B cell (primary cell): ENCODE measurements around the gene SLC35A2. TPM values are rescaled to one million over a fixed set of nuclear protein-coding genes. Genes with fewer than 3 reads are reported as not detected.
A peak's percentile ranks its signal among the peaks of the same experiment; 100 is the strongest.

Experiments used
- ATAC-seq: fragments of 200-7000 bp; cut with Tn5 transposase; one replicate; pipeline ENCODE4 v1.10.0; 2021; ENCODE audit warnings: low read depth, mild to moderate bottlenecking, moderate number of reproducible peaks, moderate library complexity
- CTCF ChIA-PET: fragments of 350-600 bp; sonication (Branson Sonifier 250); formaldehyde crosslinking; loops from one replicate; lab custom pipeline; 2021; ENCODE audit warnings: antibody characterized with exemption, inconsistent platforms; lab: Charles Lee
- POLR2A ChIA-PET: fragments of 350-600 bp; sonication (Branson Sonifier 250); formaldehyde crosslinking; loops from one replicate; lab custom pipeline; 2021; ENCODE audit warnings: antibody characterized with exemption; lab: Charles Lee
- DNase-seq: peaks from one replicate; pipeline ENCODE4 v3.0.0; 2013
- H2AFZ ChIP-seq: 2 replicates; pipeline ENCODE4 v1.6.1; 2012; ENCODE audit warnings: mild to moderate bottlenecking, low read depth, low read length; ENCODE audit not compliant: insufficient read depth, poor library complexity, severe bottlenecking
- H3K27ac ChIP-seq, 2 donors: 1 replicate in 1 of 2; 2 replicates in 1 of 2; pipeline ENCODE4 v1.5.1; 2012 to 2013; ENCODE audit warnings: low read length in 2 of 2, mild to moderate bottlenecking in 2 of 2, moderate library complexity in 1 of 2
- H3K27me3 ChIP-seq, 4 experiments: fragments of 200-600 bp in 1 of 4; sonication (generic) in 1 of 4; replicated peaks in 1 of 4; 1 replicate in 2 of 4; 2 replicates in 2 of 4; pipeline versions ENCODE4 v1.6.1 to v1.7.0; 2013 to 2016; ENCODE audit warnings: low read length in 3 of 4, mild to moderate bottlenecking in 2 of 4, mixed read lengths in 1 of 4, moderate library complexity in 1 of 4; ENCODE audit not compliant: insufficient read depth in 4 of 4, control insufficient read depth in 3 of 4; ENCODE audit errors: control extremely low read depth in 1 of 4
- H3K36me3 ChIP-seq, 2 experiments: replicated peaks in 1 of 2; 1 replicate in 1 of 2; 2 replicates in 1 of 2; pipeline versions ENCODE4 v1.6.1 to v1.7.1; 2013; ENCODE audit warnings: low read length in 1 of 2; ENCODE audit not compliant: insufficient read depth in 2 of 2, control insufficient read depth in 1 of 2; ENCODE audit errors: control extremely low read depth in 1 of 2, extremely low read depth in 1 of 2
- H3K4me1 ChIP-seq, 2 donors: fragments of 200-600 bp in 1 of 2; sonication (generic) in 1 of 2; 1 replicate in 1 of 2; 2 replicates in 1 of 2; pipeline versions ENCODE4 v1.5.1 to v1.6.1; 2013 to 2017; ENCODE audit warnings: low read length in 2 of 2; ENCODE audit not compliant: control insufficient read depth in 2 of 2, insufficient read depth in 2 of 2
- H3K4me2 ChIP-seq: replicated peaks from 2 replicates; pipeline ENCODE3; 2012; ENCODE audit warnings: mild to moderate bottlenecking, low read depth, low read length; ENCODE audit not compliant: poor library complexity, severe bottlenecking
- H3K4me3 ChIP-seq, 5 experiments: fragments of 200-600 bp in 1 of 5; sonication (generic) in 1 of 5; 1 replicate in 3 of 5; 2 replicates in 2 of 5; pipeline versions ENCODE4 v1.5.1 to v1.7.0; 2011 to 2016; ENCODE audit warnings: low read length in 4 of 5, mild to moderate bottlenecking in 4 of 5, low read depth in 2 of 5, control low read depth in 1 of 5, moderate library complexity in 1 of 5; ENCODE audit not compliant: insufficient read depth in 1 of 5; ENCODE audit errors: control extremely low read depth in 1 of 5, extremely low read depth in 1 of 5
- H3K79me2 ChIP-seq: fragments of 200-600 bp; sonication (generic); one replicate; pipeline ENCODE4 v1.6.0; 2016; ENCODE audit warnings: low read length; ENCODE audit not compliant: control insufficient read depth, insufficient read depth
- H3K9ac ChIP-seq: fragments of 200-600 bp; sonication (generic); 2 replicates; pipeline ENCODE4 v1.6.1; 2017; ENCODE audit warnings: mild to moderate bottlenecking, low read length, moderate library complexity
- H3K9me3 ChIP-seq, 3 donors: one replicate each; pipeline versions ENCODE4 v1.6.1 to v1.7.1; 2013; ENCODE audit warnings: low read length in 2 of 3; ENCODE audit not compliant: control insufficient read depth in 2 of 3, insufficient read depth in 1 of 3; ENCODE audit errors: control extremely low read depth in 1 of 3
- H4K20me1 ChIP-seq: 2 replicates; pipeline ENCODE4 v1.6.0; 2012; ENCODE audit warnings: mild to moderate bottlenecking, low read length; ENCODE audit not compliant: insufficient read depth, control insufficient read depth, poor library complexity, severe bottlenecking
- H3K27ac Mint-ChIP-seq: one replicate; pipeline ENCODE4 v1.8.0; 2021; ENCODE audit warnings: mixed read lengths
- H3K27me3 Mint-ChIP-seq: one replicate; pipeline ENCODE4 v1.8.0; 2021; ENCODE audit warnings: mixed read lengths
- H3K4me1 Mint-ChIP-seq: one replicate; pipeline ENCODE4 v1.8.0; 2021; ENCODE audit warnings: mixed read lengths
- H3K4me3 Mint-ChIP-seq: one replicate; pipeline ENCODE4 v1.8.0; 2021; ENCODE audit warnings: mixed read lengths
- H3K9me3 Mint-ChIP-seq: one replicate; pipeline ENCODE4 v1.8.0; 2022; ENCODE audit warnings: mixed read lengths; ENCODE audit not compliant: insufficient read depth
- EZH2 ChIP-seq: IDR thresholded peaks from 2 replicates; pipeline ENCODE4 v1.6.1; 2012; ENCODE audit warnings: borderline replicate concordance, low read depth, mild to moderate bottlenecking, moderate library complexity, low read length; ENCODE audit not compliant: insufficient read depth, poor library complexity, severe bottlenecking
- WGBS: methylation state at CpG from one replicate; pipeline ENCODE4 v1.1.5; 2013; ENCODE audit warnings: missing lambda C conversion rate; ENCODE audit not compliant: insufficient coverage; 5-methylcytosine and 5-hydroxymethylcytosine counted together
- intact Hi-C: fragments of 100-400 bp; cut with micrococcal nuclease; formaldehyde crosslinking; loops from one replicate; pipeline ENCODE4 v1.10.0; 2022
- polyA plus RNA-seq: library from polyadenylated mRNA; depleted of rRNA; stranded (reverse); fragments of >200 nt; gene quantifications from 2 replicates; pipeline ENCODE4 v1.2.3, GENCODE V29; 2012
- total RNA-seq, 2 donors: library from RNA; stranded (reverse); fragments of 120-200 nt in 1 of 2; gene quantifications; 1 replicate in 1 of 2; 2 replicates in 1 of 2; pipeline versions ENCODE4 v1.2.3 to v1.2.4, GENCODE V29; 2013 to 2022
- TF ChIP-seq, protein P1 (sequence below): fragments of 200-600 bp; IDR thresholded peaks from one replicate; pipeline ENCODE4 v1.8.0; 2022; ENCODE audit warnings: antibody characterized with exemption, mild to moderate bottlenecking

Gene SLC35A2
- total and polyA plus RNA-seq, 2 donors (not counting 1 experiment from before 2014, with no cell fraction given): 19.1 to 22.0 TPM

DNA sequence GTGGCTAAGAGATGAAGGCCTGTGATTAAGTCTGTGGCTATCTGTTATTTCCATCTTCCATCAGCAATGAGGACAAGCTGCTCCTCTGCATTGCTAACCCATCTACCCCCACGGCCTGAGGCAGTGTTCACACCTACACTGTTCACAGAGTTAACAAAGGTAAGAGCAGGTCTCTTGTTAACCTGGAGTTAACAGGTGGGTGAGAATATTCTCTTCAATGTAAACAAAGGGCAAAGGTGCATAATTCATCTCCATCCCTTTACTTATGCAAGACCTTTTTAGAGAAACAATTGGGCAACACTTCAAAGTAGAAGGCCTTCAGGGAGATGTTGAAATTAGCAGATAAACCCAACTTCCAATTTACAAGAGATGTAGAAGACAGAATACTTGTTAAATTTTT is 2.8 kb downstream of the SLC35A2 start:
- H3K4me1 Mint-ChIP-seq: peaks cover 25% of the 10 kb centered on the region
- POLR2A ChIA-PET: no interaction called here
- Histone ChIP-seq H3K27me3 (no peaks in the 10 kb centered on the region), H2AFZ (no peak overlapping the region), H3K79me2 (peaks cover 9% of the 10 kb centered on the region), H4K20me1 (peaks cover 5% of the 10 kb centered on the region), H3K9me3 (no peaks in the 10 kb centered on the region), H3K4me2 (no peak overlapping the region), H3K27ac (no peak overlapping the region), H3K4me3 (no peak overlapping the region), H3K4me1 (peaks cover 7 to 23% of the 10 kb centered on the region in 2 donors), H3K9ac (no peak overlapping the region), H3K36me3 (peaks cover 0 to 9% of the 10 kb centered on the region in 2 experiments)
- DNase-seq (no peak), ATAC-seq (no peak)
- no CpG with 5 or more reads among the region's 1 CpG for WGBS
- TF ChIP-seq EZH2: no peak
- TF ChIP-seq, protein P1, sequence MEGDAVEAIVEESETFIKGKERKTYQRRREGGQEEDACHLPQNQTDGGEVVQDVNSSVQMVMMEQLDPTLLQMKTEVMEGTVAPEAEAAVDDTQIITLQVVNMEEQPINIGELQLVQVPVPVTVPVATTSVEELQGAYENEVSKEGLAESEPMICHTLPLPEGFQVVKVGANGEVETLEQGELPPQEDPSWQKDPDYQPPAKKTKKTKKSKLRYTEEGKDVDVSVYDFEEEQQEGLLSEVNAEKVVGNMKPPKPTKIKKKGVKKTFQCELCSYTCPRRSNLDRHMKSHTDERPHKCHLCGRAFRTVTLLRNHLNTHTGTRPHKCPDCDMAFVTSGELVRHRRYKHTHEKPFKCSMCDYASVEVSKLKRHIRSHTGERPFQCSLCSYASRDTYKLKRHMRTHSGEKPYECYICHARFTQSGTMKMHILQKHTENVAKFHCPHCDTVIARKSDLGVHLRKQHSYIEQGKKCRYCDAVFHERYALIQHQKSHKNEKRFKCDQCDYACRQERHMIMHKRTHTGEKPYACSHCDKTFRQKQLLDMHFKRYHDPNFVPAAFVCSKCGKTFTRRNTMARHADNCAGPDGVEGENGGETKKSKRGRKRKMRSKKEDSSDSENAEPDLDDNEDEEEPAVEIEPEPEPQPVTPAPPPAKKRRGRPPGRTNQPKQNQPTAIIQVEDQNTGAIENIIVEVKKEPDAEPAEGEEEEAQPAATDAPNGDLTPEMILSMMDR: no peak
- intact Hi-C loops: no loop called here
- H3K9me3 Mint-ChIP-seq: no peaks in the 10 kb centered on the region
- no peak overlapping the region for H3K27ac Mint-ChIP-seq
- H3K27me3 Mint-ChIP-seq: no peaks in the 10 kb centered on the region
- CTCF ChIA-PET: no interaction called here
- no peak overlapping the region for H3K4me3 Mint-ChIP-seq

DNA sequence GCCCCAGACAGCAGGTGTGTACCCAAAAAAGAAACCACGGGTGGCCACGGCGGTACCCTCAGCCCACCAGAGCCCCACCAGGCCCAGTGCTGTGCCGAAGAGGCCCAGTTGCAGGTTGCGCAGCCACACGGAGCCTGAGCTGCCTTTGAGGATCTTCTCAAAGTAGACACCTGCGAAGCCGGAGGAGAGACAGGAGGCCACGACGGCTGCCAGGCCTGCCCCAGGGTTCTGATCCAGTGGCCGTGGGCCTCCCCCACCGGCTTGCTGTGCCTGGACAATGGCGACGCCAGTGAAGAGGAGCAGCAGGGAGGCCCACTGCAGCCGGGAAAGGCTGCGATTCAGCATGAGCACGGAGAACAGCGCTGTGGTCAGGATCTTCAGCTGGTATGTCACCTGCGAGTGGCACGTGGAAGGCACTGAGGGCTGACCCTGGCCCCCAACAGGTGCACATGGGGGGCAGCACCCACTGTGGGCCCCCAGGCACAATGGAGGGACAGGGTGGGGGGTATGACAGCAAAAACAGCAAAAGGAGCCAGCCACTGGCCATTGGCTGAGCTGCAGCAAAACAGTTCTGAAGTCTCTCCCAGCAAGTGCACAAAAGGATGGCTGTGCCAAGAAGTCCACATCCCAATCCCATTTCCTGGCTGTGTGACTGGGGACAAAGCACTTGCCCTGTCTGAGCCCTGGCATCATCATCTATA is 6.2 kb downstream of the SLC35A2 start:
- CTCF ChIA-PET: no interaction called here
- peaks cover 8% of the 10 kb centered on the region for H4K20me1 ChIP-seq
- Mint-ChIP-seq H3K4me1 (no peaks in the 10 kb centered on the region), H3K9me3 (no peaks in the 10 kb centered on the region), H3K27me3 (no peaks in the 10 kb centered on the region), H3K27ac (no peak overlapping the region), H3K4me3 (no peak overlapping the region)
- POLR2A ChIA-PET: interaction anchor here (0.6 kb wide), 1 partner anchor 312 kb away, joined by 4 read pairs; no protein-coding TSS in a partner anchor
- no peak overlapping the region for H3K9ac ChIP-seq
- H3K27ac ChIP-seq: no peak overlapping the region
- no peak overlapping the region for H3K4me2 ChIP-seq
- no peaks in the 10 kb centered on the region for H3K9me3 ChIP-seq
- DNase-seq: peak; percentile 8
- intact Hi-C loops: no loop called here
- no peak for ATAC-seq
- H3K4me1 ChIP-seq: peaks cover 0 to 3% of the 10 kb centered on the region in 2 donors
- no peaks in the 10 kb centered on the region for H3K27me3 ChIP-seq
- TF ChIP-seq EZH2: no peak
- TF ChIP-seq, protein P1: no peak
- H2AFZ ChIP-seq: no peak overlapping the region
- no peak overlapping the region for H3K4me3 ChIP-seq
- peaks cover 9% of the 10 kb centered on the region for H3K79me2 ChIP-seq
- H3K36me3 ChIP-seq: peaks cover 2 to 24% of the 10 kb centered on the region in 2 experiments
- WGBS: 91% methylated on average over 13 of the region's 20 CpGs
